Measurements from ENCODE around the gene CEP97. TPM values are rescaled to one million over a fixed set of nuclear protein-coding genes. Genes with fewer than 3 reads are reported as not detected.
A peak's percentile ranks its signal among the peaks of the same experiment; 100 is the strongest.

The CEP97 gene
- total RNA-seq, 2 donors from 2014 or later, result 6.5 to 7.0 TPM

- DNase-seq (ENCODE audit: low spot score), result no peak
- H3K27me3 ChIP-seq, result no peaks in the 10 kb centered on the region
- H3K4me3 ChIP-seq, result no peak overlapping the region
- TF ChIP-seq CTCF (IDR thresholded peaks at IDR 0.05), result no peak
- H3K9me3 ChIP-seq, result no peaks in the 10 kb centered on the region
- peaks cover 15% of the 10 kb centered on the region for H3K36me3 ChIP-seq
- no peak overlapping the region for H3K27ac ChIP-seq
- H3K4me1 ChIP-seq, result peaks cover 0 to 22% of the 10 kb centered on the region in 2 donors
Measured at GRCh38 chr3:101806491-101806890, 82.1 kb downstream of the CEP97 start.

- no peak for TF ChIP-seq CTCF (IDR thresholded peaks at IDR 0.05)
- H3K27ac ChIP-seq, result no peak overlapping the region
Measured at GRCh38 chr3:101807888-101808287, 83.5 kb downstream of the CEP97 start.

GRCh38 chr3:101809178-101810021, 85.0 kb downstream of the CEP97 start:
- H3K4me3 ChIP-seq, result no peak overlapping the region
- TF ChIP-seq CTCF (IDR thresholded peaks at IDR 0.05), result peak; percentile 40 to 76
- no peak overlapping the region for H3K27ac ChIP-seq
- H3K36me3 ChIP-seq, result no peaks in the 10 kb centered on the region
- DNase-seq (ENCODE audit: low spot score), result no peak
- no peaks in the 10 kb centered on the region for H3K9me3 ChIP-seq
- peaks cover 0 to 26% of the 10 kb centered on the region in 2 donors for H3K4me1 ChIP-seq
- no peaks in the 10 kb centered on the region for H3K27me3 ChIP-seq

More at GRCh38 chr3:101807888-101808287, 83.5 kb downstream of the CEP97 start:
- Histone ChIP-seq H3K4me1 (peaks cover 0 to 22% of the 10 kb centered on the region in 2 donors), H3K4me3 (no peak overlapping the region), H3K9me3 (no peaks in the 10 kb centered on the region), H3K36me3 (peaks cover 6% of the 10 kb centered on the region), H3K27me3 (no peaks in the 10 kb centered on the region)
- no peak for DNase-seq (ENCODE audit: low spot score)

GRCh38 chr3:101810022-101810418, 85.6 kb downstream of the CEP97 start:
- Histone ChIP-seq H3K4me3 (no peak overlapping the region), H3K4me1 (peaks cover 0 to 29% of the 10 kb centered on the region in 2 donors), H3K9me3 (no peaks in the 10 kb centered on the region), H3K36me3 (no peaks in the 10 kb centered on the region), H3K27me3 (no peaks in the 10 kb centered on the region), H3K27ac (no peak overlapping the region)
- DNase-seq (ENCODE audit: low spot score), result no peak
- TF ChIP-seq CTCF (IDR thresholded peaks at IDR 0.05), result no peak

GRCh38 chr3:101811875-101812274, 87.5 kb downstream of the CEP97 start:
- no peaks in the 10 kb centered on the region for H3K27me3 ChIP-seq
- TF ChIP-seq CTCF (IDR thresholded peaks at IDR 0.05), result no peak
- DNase-seq (ENCODE audit: low spot score), result no peak
- H3K9me3 ChIP-seq, result no peaks in the 10 kb centered on the region
- H3K4me1 ChIP-seq, result peaks cover 0 to 29% of the 10 kb centered on the region in 2 donors
- no peak overlapping the region for H3K4me3 ChIP-seq
- H3K27ac ChIP-seq, result no peak overlapping the region
- H3K36me3 ChIP-seq, result no peaks in the 10 kb centered on the region

Measured in right atrium auricular region (tissue), 2 donors.